Measurements from ENCODE around the gene RPP21. TPM values are rescaled to one million over a fixed set of nuclear protein-coding genes. Genes with fewer than 3 reads are reported as not detected.

RPP21 gene
- total RNA-seq, 1 experiment from 2014 or later: 47.5 TPM

DNA sequence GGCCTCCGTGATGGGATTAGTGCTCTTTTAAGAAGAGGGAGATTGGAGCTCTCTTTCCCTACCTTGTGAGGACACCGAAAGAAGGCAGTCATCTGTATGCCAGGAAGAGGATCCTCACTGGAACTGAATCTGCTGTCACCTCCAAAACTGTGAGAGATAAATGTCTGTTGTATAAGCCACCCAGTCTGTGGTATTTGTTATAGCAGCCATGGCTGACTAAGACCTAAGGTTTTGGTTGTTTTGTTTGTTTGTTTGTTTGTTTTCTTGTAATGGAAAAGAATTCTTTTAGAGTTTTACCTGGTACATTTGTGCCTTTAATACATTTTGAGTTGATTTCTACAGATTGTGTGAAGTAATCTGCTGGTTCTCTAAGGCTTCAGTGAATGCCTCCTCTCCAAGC is 7.6 kb downstream of the RPP21 start:
- no peak overlapping the region for H3K27ac Mint-ChIP-seq (ENCODE audit: unreplicated experiment)
- H3K27me3 Mint-ChIP-seq (ENCODE audit: insufficient read depth, unreplicated experiment): peaks cover 1% of the 10 kb centered on the region
- Histone ChIP-seq H3K4me3 (ENCODE audit: low read depth, low read length) (no peak overlapping the region), H3K4me1 (no peaks in the 10 kb centered on the region), H3K27me3 (replicated peaks; ENCODE audit: control insufficient read depth, insufficient read depth, low read length) (no peaks in the 10 kb centered on the region), H3K9me3 (no peaks in the 10 kb centered on the region), H3K36me3 (ENCODE audit: control insufficient read depth, insufficient read depth, low read length) (no peaks in the 10 kb centered on the region)
- ChIA-PET POLR2A (no interaction called here), CTCF (no interaction called here)
- H3K36me3 Mint-ChIP-seq (ENCODE audit: insufficient read depth, unreplicated experiment): no peaks in the 10 kb centered on the region
- H3K4me1 Mint-ChIP-seq (ENCODE audit: low read depth, unreplicated experiment): no peaks in the 10 kb centered on the region
- intact Hi-C loops (cut with micrococcal nuclease; ENCODE audit: unreplicated experiment): no loop called here
- no peak for DNase-seq
- H3K4me3 Mint-ChIP-seq (ENCODE audit: unreplicated experiment): no peak overlapping the region
- no peak for TF ChIP-seq CTCF (IDR thresholded peaks at IDR 0.05; ENCODE audit: insufficient read depth in 1 of 2, low read depth in 1 of 2, low read length in 1 of 2, severe bottlenecking in 1 of 2, unreplicated experiment in 1 of 2)
- no TSS peak for BruUV-seq (replicated peaks)
- H3K9me3 Mint-ChIP-seq (ENCODE audit: unreplicated experiment): no peaks in the 10 kb centered on the region

DNA sequence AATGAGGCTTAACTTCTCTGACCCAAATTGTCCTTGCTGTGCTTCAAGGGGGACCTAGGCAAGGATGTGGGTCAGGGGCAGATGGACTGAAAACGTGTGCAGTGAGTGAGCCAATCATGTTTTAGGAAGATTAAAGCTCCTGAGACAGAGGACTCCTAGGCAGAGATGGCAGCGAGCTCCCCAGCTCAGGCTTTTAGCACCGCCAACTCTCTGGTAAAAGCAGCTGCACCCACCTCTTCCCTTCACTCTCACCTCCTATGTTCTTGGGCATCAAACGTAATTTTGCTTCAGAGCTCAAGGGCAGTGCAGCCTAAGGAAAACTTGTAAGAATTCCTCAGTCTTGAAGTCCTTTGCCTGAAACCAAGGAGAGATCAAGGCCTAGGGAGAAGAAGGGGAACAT is 10.3 kb downstream of the RPP21 start:
- Mint-ChIP-seq H3K9me3 (ENCODE audit: unreplicated experiment) (no peaks in the 10 kb centered on the region), H3K4me3 (ENCODE audit: unreplicated experiment) (no peak overlapping the region)
- CTCF ChIA-PET: no interaction called here

DNA sequence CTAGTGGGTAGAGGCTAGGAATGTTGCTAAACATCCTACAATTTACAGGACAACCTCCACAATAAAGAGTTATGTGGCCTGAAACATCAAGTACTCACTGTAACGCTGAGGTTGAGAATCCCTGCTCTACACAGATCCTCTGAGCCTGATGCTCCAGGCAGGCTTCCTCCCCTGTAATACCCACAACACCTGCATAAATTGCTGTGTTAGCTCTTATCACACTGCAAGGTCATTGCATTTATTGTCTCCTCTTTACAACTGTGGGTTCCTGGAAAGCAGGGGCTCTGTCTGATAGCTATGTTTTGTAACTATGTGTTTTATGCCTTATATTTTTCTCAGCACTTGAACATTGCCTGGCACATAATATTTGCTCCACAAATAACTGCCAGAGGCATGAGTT is 11.6 kb downstream of the RPP21 start:
- CTCF ChIA-PET: no interaction called here
- no peaks in the 10 kb centered on the region for H3K9me3 ChIP-seq
- Mint-ChIP-seq H3K36me3 (ENCODE audit: insufficient read depth, unreplicated experiment) (no peaks in the 10 kb centered on the region), H3K27ac (ENCODE audit: unreplicated experiment) (no peak overlapping the region), H3K9me3 (ENCODE audit: unreplicated experiment) (no peaks in the 10 kb centered on the region), H3K27me3 (ENCODE audit: insufficient read depth, unreplicated experiment) (peaks cover 15% of the 10 kb centered on the region), H3K4me1 (ENCODE audit: low read depth, unreplicated experiment) (no peaks in the 10 kb centered on the region), H3K4me3 (ENCODE audit: unreplicated experiment) (no peak overlapping the region)
- POLR2A ChIA-PET: no interaction called here
- H3K36me3 ChIP-seq (ENCODE audit: control insufficient read depth, insufficient read depth, low read length): no peaks in the 10 kb centered on the region
- intact Hi-C loops (cut with micrococcal nuclease; ENCODE audit: unreplicated experiment): loop anchor here (2.0 to 5.0 kb wide), 2 partner anchors 40 to 119 kb away; no protein-coding TSS in a partner anchor
- no peak for TF ChIP-seq CTCF (IDR thresholded peaks at IDR 0.05; ENCODE audit: insufficient read depth in 1 of 2, low read depth in 1 of 2, low read length in 1 of 2, severe bottlenecking in 1 of 2, unreplicated experiment in 1 of 2)
- BruUV-seq (replicated peaks): no TSS peak
- no peaks in the 10 kb centered on the region for H3K4me1 ChIP-seq
- H3K4me3 ChIP-seq (ENCODE audit: low read depth, low read length): no peak overlapping the region
- DNase-seq: no peak
- no peaks in the 10 kb centered on the region; the same call in 1 of the 2 replicates for H3K27me3 ChIP-seq (replicated peaks; ENCODE audit: control insufficient read depth, insufficient read depth, low read length)

More for the DNA sequence above, 10.3 kb downstream of the RPP21 start:
- intact Hi-C loops (cut with micrococcal nuclease; ENCODE audit: unreplicated experiment): loop anchor here (5.0 kb wide), 1 partner anchor 118 kb away; no protein-coding TSS in a partner anchor
- POLR2A ChIA-PET: no interaction called here
- Histone ChIP-seq H3K9me3 (no peaks in the 10 kb centered on the region), H3K4me1 (no peaks in the 10 kb centered on the region), H3K4me3 (ENCODE audit: low read depth, low read length) (no peak overlapping the region), H3K36me3 (ENCODE audit: control insufficient read depth, insufficient read depth, low read length) (no peaks in the 10 kb centered on the region), H3K27me3 (replicated peaks; ENCODE audit: control insufficient read depth, insufficient read depth, low read length) (no peaks in the 10 kb centered on the region; the same call in 1 of the 2 replicates)
- Mint-ChIP-seq H3K27me3 (ENCODE audit: insufficient read depth, unreplicated experiment) (peaks cover 6% of the 10 kb centered on the region), H3K27ac (ENCODE audit: unreplicated experiment) (no peak overlapping the region), H3K4me1 (ENCODE audit: low read depth, unreplicated experiment) (no peaks in the 10 kb centered on the region), H3K36me3 (ENCODE audit: insufficient read depth, unreplicated experiment) (no peaks in the 10 kb centered on the region)
- no peak for TF ChIP-seq CTCF (IDR thresholded peaks at IDR 0.05; ENCODE audit: insufficient read depth in 1 of 2, low read depth in 1 of 2, low read length in 1 of 2, severe bottlenecking in 1 of 2, unreplicated experiment in 1 of 2)
- DNase-seq: no peak
- no TSS peak for BruUV-seq (replicated peaks)

Measured in Caco-2 (cell line).